Activated T-helper 17 cell treated with anti-CD3 and anti-CD28 coated beads, Interleukin-2, amount 50 U/mL, for 72 hours (primary cell): ENCODE data around the gene CDK13. TPM values are rescaled to one million over a fixed set of nuclear protein-coding genes. Genes with fewer than 3 reads are reported as not detected.
"Not testable (repeated sequence)": the region's sequence is repeated elsewhere in the genome, so short reads cannot be mapped to it uniquely, and the experiment has no call there.

ENCODE experiments used
- ATAC-seq: fragments of 150-1000 bp; cut with Tn5 transposase; replicated peaks from 2 replicates; pipeline ENCODE4 v1.10.0; 2021; ENCODE audit warnings: mild to moderate bottlenecking, moderate library complexity
- H3K27ac Mint-ChIP-seq: one replicate; pipeline ENCODE4 v1.8.0; 2022; ENCODE audit warnings: mixed read lengths
- H3K27me3 Mint-ChIP-seq: one replicate; pipeline ENCODE4 v1.8.0; 2022; ENCODE audit warnings: mixed read lengths
- H3K36me3 Mint-ChIP-seq: one replicate; pipeline ENCODE4 v1.8.0; 2022; ENCODE audit warnings: low read depth, mild to moderate bottlenecking, mixed read lengths
- H3K4me1 Mint-ChIP-seq: one replicate; pipeline ENCODE4 v1.8.0; 2022; ENCODE audit warnings: mixed read lengths
- H3K4me3 Mint-ChIP-seq: one replicate; pipeline ENCODE4 v1.8.0; 2022; ENCODE audit warnings: mild to moderate bottlenecking, mixed read lengths
- H3K9me3 Mint-ChIP-seq: one replicate; pipeline ENCODE4 v1.8.0; 2022; ENCODE audit warnings: mixed read lengths
- total RNA-seq, 2 donors: library from RNA; stranded (reverse); gene quantifications; one replicate each; pipeline ENCODE4 v1.2.3, GENCODE V29; 2022

Gene CDK13
- total RNA-seq, 2 donors from 2014 or later = 41.7 to 42.0 TPM

- not testable (repeated sequence) for ATAC-seq, H3K27ac Mint-ChIP-seq, H3K36me3 Mint-ChIP-seq, H3K9me3 Mint-ChIP-seq, H3K27me3 Mint-ChIP-seq, H3K4me1 Mint-ChIP-seq, H3K4me3 Mint-ChIP-seq
Observed at GRCh38 chr7:40122100-40122939, 172.3 kb downstream of the CDK13 start.

GRCh38 chr7:40122940-40123254 is 172.8 kb downstream of the CDK13 start:
- Mint-ChIP-seq H3K27me3 (no peaks in the 10 kb centered on the region), H3K36me3 (no peaks in the 10 kb centered on the region), H3K9me3 (no peaks in the 10 kb centered on the region), H3K4me1 (no peaks in the 10 kb centered on the region), H3K4me3 (no peak overlapping the region), H3K27ac (no peak overlapping the region)
- no peak for ATAC-seq

- Mint-ChIP-seq H3K9me3 (no peaks in the 10 kb centered on the region), H3K27ac (peak overlapping the region; percentile 92), H3K27me3 (no peaks in the 10 kb centered on the region), H3K36me3 (peaks cover 23% of the 10 kb centered on the region), H3K4me3 (peak overlapping the region; percentile 86), H3K4me1 (peaks cover 17% of the 10 kb centered on the region)
- ATAC-seq = peak; percentile 69
Observed at GRCh38 chr7:40133561-40134427, 183.7 kb downstream of the CDK13 start.

- no peaks in the 10 kb centered on the region for H3K9me3 Mint-ChIP-seq
- no peaks in the 10 kb centered on the region for H3K27me3 Mint-ChIP-seq
- peaks cover 20% of the 10 kb centered on the region for H3K36me3 Mint-ChIP-seq
- H3K27ac Mint-ChIP-seq = peak within 1 kb of the TSS; percentile 92
- ATAC-seq = peak; percentile 91
- peak within 1 kb of the TSS; percentile 86 for H3K4me3 Mint-ChIP-seq
- peaks cover 13% of the 10 kb centered on the region for H3K4me1 Mint-ChIP-seq
Observed at GRCh38 chr7:40134428-40135316, 184.6 kb downstream of the CDK13 start, which contains the start of the genes MPLKIP and SUGCT. TSS of gene MPLKIP (minus strand) at chr7:40134622. CDS start at chr7:40134567, 55 bp downstream. TSS of gene SUGCT (plus strand) at chr7:40135005.

- ATAC-seq = no peak
Observed at GRCh38 chr7:40135317-40135610, 185.2 kb downstream of the CDK13 start.

GRCh38 chr7:40137563-40137962 is 187.5 kb downstream of the CDK13 start:
- peaks cover 7% of the 10 kb centered on the region for H3K36me3 Mint-ChIP-seq
- no peak overlapping the region for H3K4me3 Mint-ChIP-seq
- no peaks in the 10 kb centered on the region for H3K9me3 Mint-ChIP-seq
- peaks cover 5% of the 10 kb centered on the region for H3K4me1 Mint-ChIP-seq
- ATAC-seq = no peak
- H3K27ac Mint-ChIP-seq = no peak overlapping the region
- H3K27me3 Mint-ChIP-seq = peaks cover 3% of the 10 kb centered on the region

More at GRCh38 chr7:40135317-40135610, 185.2 kb downstream of the CDK13 start:
- peak overlapping the region; percentile 86 for H3K4me3 Mint-ChIP-seq
- peaks cover 13% of the 10 kb centered on the region for H3K4me1 Mint-ChIP-seq
- no peaks in the 10 kb centered on the region for H3K9me3 Mint-ChIP-seq
- no peaks in the 10 kb centered on the region for H3K27me3 Mint-ChIP-seq
- peak overlapping the region; percentile 52 for H3K27ac Mint-ChIP-seq
- H3K36me3 Mint-ChIP-seq = peaks cover 20% of the 10 kb centered on the region

- H3K4me3 Mint-ChIP-seq = no peak overlapping the region
- no peaks in the 10 kb centered on the region for H3K36me3 Mint-ChIP-seq
- no peak for ATAC-seq
- no peaks in the 10 kb centered on the region for H3K4me1 Mint-ChIP-seq
- H3K27me3 Mint-ChIP-seq = peaks cover 7% of the 10 kb centered on the region
- no peaks in the 10 kb centered on the region for H3K9me3 Mint-ChIP-seq
- H3K27ac Mint-ChIP-seq = no peak overlapping the region
Observed at GRCh38 chr7:40138973-40139372, 188.9 kb downstream of the CDK13 start.

GRCh38 chr7:40139891-40140290 is 189.8 kb downstream of the CDK13 start:
- ATAC-seq, H3K9me3 Mint-ChIP-seq, H3K27me3 Mint-ChIP-seq, H3K36me3 Mint-ChIP-seq, H3K27ac Mint-ChIP-seq, H3K4me1 Mint-ChIP-seq, H3K4me3 Mint-ChIP-seq: not testable (repeated sequence)

- not testable (repeated sequence) for H3K9me3 Mint-ChIP-seq, H3K4me1 Mint-ChIP-seq, H3K4me3 Mint-ChIP-seq, ATAC-seq, H3K36me3 Mint-ChIP-seq, H3K27ac Mint-ChIP-seq
- H3K27me3 Mint-ChIP-seq = peaks cover 11% of the 10 kb centered on the region
Observed at GRCh38 chr7:40141916-40142315, 191.9 kb downstream of the CDK13 start.

GRCh38 chr7:40145596-40146130 is 195.6 kb downstream of the CDK13 start:
- H3K4me3 Mint-ChIP-seq = not testable (repeated sequence)

GRCh38 chr7:40147371-40148246 is 197.6 kb downstream of the CDK13 start:
- no peak overlapping the region for H3K4me3 Mint-ChIP-seq
- no peaks in the 10 kb centered on the region for H3K9me3 Mint-ChIP-seq
- no peak for ATAC-seq
- no peaks in the 10 kb centered on the region for H3K36me3 Mint-ChIP-seq
- H3K27me3 Mint-ChIP-seq = peaks cover 16% of the 10 kb centered on the region
- H3K27ac Mint-ChIP-seq = no peak overlapping the region
- no peaks in the 10 kb centered on the region for H3K4me1 Mint-ChIP-seq

More at GRCh38 chr7:40145596-40146130, 195.6 kb downstream of the CDK13 start:
- not testable (repeated sequence) for H3K36me3 Mint-ChIP-seq, H3K9me3 Mint-ChIP-seq, H3K4me1 Mint-ChIP-seq, H3K27ac Mint-ChIP-seq, ATAC-seq
- H3K27me3 Mint-ChIP-seq = peaks cover 19% of the 10 kb centered on the region

GRCh38 chr7:40148247-40148580 is 198.2 kb downstream of the CDK13 start:
- not testable (repeated sequence) for H3K4me1 Mint-ChIP-seq, H3K9me3 Mint-ChIP-seq

GRCh38 chr7:40148671-40149070 is 198.6 kb downstream of the CDK13 start:
- ATAC-seq = no peak
- H3K36me3 Mint-ChIP-seq = no peaks in the 10 kb centered on the region

More at GRCh38 chr7:40148247-40148580, 198.2 kb downstream of the CDK13 start:
- not testable (repeated sequence) for ATAC-seq, H3K36me3 Mint-ChIP-seq, H3K4me3 Mint-ChIP-seq, H3K27ac Mint-ChIP-seq
- H3K27me3 Mint-ChIP-seq = peaks cover 16% of the 10 kb centered on the region

More at GRCh38 chr7:40148671-40149070, 198.6 kb downstream of the CDK13 start:
- no peak overlapping the region for H3K4me3 Mint-ChIP-seq
- no peaks in the 10 kb centered on the region for H3K9me3 Mint-ChIP-seq
- H3K27ac Mint-ChIP-seq = no peak overlapping the region
- H3K4me1 Mint-ChIP-seq = no peaks in the 10 kb centered on the region
- peaks cover 13% of the 10 kb centered on the region for H3K27me3 Mint-ChIP-seq
